Ishikawa (cell line): ENCODE data around the gene REPIN1.

Source experiments
- CEBPB ChIP-seq: IDR thresholded peaks from 2 replicates; pipeline ENCODE4 v1.6.1; 2012
- CREB1 ChIP-seq: IDR thresholded peaks from 2 replicates; pipeline ENCODE4 v1.6.1; 2012; ENCODE audit warnings: low read depth
- EP300 ChIP-seq: IDR thresholded peaks from 2 replicates; pipeline ENCODE4 v1.6.1; 2012; ENCODE audit warnings: borderline replicate concordance
- FOXM1 ChIP-seq: IDR thresholded peaks from 2 replicates; pipeline ENCODE4 v1.6.1; 2012; ENCODE audit warnings: low read depth, borderline replicate concordance
- MAX ChIP-seq: IDR thresholded peaks from 2 replicates; pipeline ENCODE4 v1.6.1; 2012
- RAD21 ChIP-seq: IDR thresholded peaks from 2 replicates; pipeline ENCODE4 v1.6.1; 2012; ENCODE audit warnings: low read depth
- TAF1 ChIP-seq: IDR thresholded peaks from 2 replicates; pipeline ENCODE4 v1.6.1; 2012; ENCODE audit warnings: low read depth, mild to moderate bottlenecking
- TEAD4 ChIP-seq: IDR thresholded peaks from 2 replicates; pipeline ENCODE4 v1.6.1; 2012
- ZBTB7A ChIP-seq: IDR thresholded peaks from 2 replicates; pipeline ENCODE4 v1.6.1; 2012; ENCODE audit warnings: low read depth
- TF ChIP-seq, protein P1 (sequence below): IDR thresholded peaks from 2 replicates; pipeline ENCODE4 v1.6.1; 2012; ENCODE audit warnings: low read depth, mild to moderate bottlenecking

DNA sequence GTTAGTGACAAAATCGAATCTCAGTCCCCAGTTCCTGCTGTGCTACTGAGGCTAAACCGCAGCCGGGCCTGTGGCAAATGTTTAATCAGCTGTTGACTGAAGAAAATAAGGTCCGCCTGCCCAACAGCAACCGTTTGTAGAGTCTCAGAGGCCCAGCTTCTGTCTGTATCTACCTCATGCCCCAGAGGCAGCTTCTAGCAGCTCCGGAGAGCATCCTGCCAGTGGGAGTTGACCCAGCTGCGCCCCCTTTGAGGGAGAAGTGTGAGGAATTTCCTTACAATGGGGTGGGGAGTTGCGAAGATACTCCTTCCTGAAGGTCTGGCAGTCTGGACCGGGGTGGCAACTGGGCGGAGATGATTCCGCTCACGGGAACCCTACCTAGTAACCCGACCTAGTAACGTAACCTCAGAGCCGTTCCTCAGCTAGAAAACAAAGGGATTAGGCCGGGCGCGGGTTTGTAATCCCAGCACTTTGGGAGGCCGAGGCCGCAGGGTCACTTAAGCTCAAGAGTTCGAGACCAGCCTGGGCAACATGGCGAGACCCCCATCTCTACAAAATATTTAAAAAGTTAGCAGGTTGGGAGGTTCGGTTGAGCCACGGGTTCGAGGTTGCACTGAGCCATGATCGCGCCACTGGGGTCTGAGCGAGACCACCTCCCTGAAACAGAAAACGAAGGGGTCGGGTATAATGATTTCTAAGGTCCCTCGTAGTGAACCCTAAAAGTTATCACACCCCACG is 9.7 kb downstream of the REPIN1 start:
- TF ChIP-seq, protein P1, sequence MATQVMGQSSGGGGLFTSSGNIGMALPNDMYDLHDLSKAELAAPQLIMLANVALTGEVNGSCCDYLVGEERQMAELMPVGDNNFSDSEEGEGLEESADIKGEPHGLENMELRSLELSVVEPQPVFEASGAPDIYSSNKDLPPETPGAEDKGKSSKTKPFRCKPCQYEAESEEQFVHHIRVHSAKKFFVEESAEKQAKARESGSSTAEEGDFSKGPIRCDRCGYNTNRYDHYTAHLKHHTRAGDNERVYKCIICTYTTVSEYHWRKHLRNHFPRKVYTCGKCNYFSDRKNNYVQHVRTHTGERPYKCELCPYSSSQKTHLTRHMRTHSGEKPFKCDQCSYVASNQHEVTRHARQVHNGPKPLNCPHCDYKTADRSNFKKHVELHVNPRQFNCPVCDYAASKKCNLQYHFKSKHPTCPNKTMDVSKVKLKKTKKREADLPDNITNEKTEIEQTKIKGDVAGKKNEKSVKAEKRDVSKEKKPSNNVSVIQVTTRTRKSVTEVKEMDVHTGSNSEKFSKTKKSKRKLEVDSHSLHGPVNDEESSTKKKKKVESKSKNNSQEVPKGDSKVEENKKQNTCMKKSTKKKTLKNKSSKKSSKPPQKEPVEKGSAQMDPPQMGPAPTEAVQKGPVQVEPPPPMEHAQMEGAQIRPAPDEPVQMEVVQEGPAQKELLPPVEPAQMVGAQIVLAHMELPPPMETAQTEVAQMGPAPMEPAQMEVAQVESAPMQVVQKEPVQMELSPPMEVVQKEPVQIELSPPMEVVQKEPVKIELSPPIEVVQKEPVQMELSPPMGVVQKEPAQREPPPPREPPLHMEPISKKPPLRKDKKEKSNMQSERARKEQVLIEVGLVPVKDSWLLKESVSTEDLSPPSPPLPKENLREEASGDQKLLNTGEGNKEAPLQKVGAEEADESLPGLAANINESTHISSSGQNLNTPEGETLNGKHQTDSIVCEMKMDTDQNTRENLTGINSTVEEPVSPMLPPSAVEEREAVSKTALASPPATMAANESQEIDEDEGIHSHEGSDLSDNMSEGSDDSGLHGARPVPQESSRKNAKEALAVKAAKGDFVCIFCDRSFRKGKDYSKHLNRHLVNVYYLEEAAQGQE = no peak
- TF ChIP-seq EP300 (no peak), RAD21 (0 out of 2 replicates have a peak, but pooled peaks have one; percentile 5), CREB1 (no peak), MAX (no peak), CEBPB (no peak), TAF1 (no peak; the same call in 1 of the 2 replicates), ZBTB7A (no peak), TEAD4 (no peak), FOXM1 (no peak)
